Testis (tissue), 3 donors: ENCODE results near the gene PDILT. TPM values are rescaled to one million over a fixed set of nuclear protein-coding genes. Genes with fewer than 3 reads are reported as not detected.

ENCODE experiments used
- DNase-seq: peaks from one replicate; pipeline ENCODE4 v3.0.0-alpha.2; 2019
- H3K27ac ChIP-seq, 2 donors: fragments of 200-600 bp; sonication (generic); one replicate each; pipeline ENCODE4 v1.5.1; 2019
- H3K27me3 ChIP-seq: fragments of 200-600 bp; sonication (generic); one replicate; pipeline ENCODE4 v1.5.1; 2019
- H3K36me3 ChIP-seq: fragments of 200-600 bp; sonication (generic); one replicate; pipeline ENCODE4 v1.5.1; 2017; ENCODE audit warnings: low read depth; ENCODE audit errors: missing control alignments
- H3K4me1 ChIP-seq: fragments of 200-600 bp; sonication (generic); one replicate; pipeline ENCODE4 v1.5.1; 2019
- H3K4me3 ChIP-seq, 2 donors: fragments of 200-600 bp; sonication (generic); one replicate each; pipeline ENCODE4 v1.5.1; 2017 to 2019
- H3K9me3 ChIP-seq: fragments of 200-600 bp; sonication (generic); one replicate; pipeline ENCODE4 v1.5.1; 2017
- POLR2A ChIP-seq: fragments of 450-650 bp; IDR thresholded peaks from one replicate; pipeline ENCODE4 v1.6.1; 2017; ENCODE audit warnings: antibody characterized with exemption, mild to moderate bottlenecking, moderate library complexity
- WGBS, 2 donors: methylation state at CpG; one replicate each; pipeline ENCODE4 v1.1.5; 2018; 5-methylcytosine and 5-hydroxymethylcytosine counted together
- intact Hi-C: fragments of 100-400 bp; cut with DNase I; formaldehyde crosslinking; loops from one replicate; pipeline ENCODE4 v1.15.1; 2023; ENCODE audit warnings: low total_unique reads
- polyA plus RNA-seq: library from polyadenylated mRNA; stranded (reverse); fragments of 350-450 nt; fragmentation: Illumina TruSeq; extraction: RNeasy Lipid Tissue Mini Kit (QIAGEN cat#74804); gene quantifications from one replicate; pipeline ENCODE4 v1.2.3, GENCODE V29; 2014; ENCODE audit warnings: low read depth, low replicate concordance; ENCODE audit not compliant: insufficient read depth
- total RNA-seq, 2 donors: library from RNA; depleted of rRNA; stranded (reverse); fragments of >200 nt; gene quantifications; one replicate each; pipeline ENCODE4 v1.2.3, GENCODE V29; 2016
- TF ChIP-seq, protein P1 (sequence below), 3 experiments: fragments of 450-650 bp in 2 of 3; fragments of 200-600 bp in 1 of 3; sonication (generic) in 1 of 3; IDR thresholded peaks; one replicate each; pipeline ENCODE4 v1.5.1; 2016 to 2019; ENCODE audit warnings: antibody characterized with exemption in 3 of 3, mild to moderate bottlenecking in 2 of 3, moderate library complexity in 1 of 3

The PDILT gene
- total and polyA plus RNA-seq, 3 donors from 2014 or later: 5.8 to 26.8 (median 10.1) TPM

GRCh38 chr16:20415541-20415940 lies 11.0 kb upstream of the PDILT start:
- no peaks in the 10 kb centered on the region for H3K36me3 ChIP-seq
- H3K4me1 ChIP-seq: no peaks in the 10 kb centered on the region
- intact Hi-C loops: no loop called here
- TF ChIP-seq, protein P1, sequence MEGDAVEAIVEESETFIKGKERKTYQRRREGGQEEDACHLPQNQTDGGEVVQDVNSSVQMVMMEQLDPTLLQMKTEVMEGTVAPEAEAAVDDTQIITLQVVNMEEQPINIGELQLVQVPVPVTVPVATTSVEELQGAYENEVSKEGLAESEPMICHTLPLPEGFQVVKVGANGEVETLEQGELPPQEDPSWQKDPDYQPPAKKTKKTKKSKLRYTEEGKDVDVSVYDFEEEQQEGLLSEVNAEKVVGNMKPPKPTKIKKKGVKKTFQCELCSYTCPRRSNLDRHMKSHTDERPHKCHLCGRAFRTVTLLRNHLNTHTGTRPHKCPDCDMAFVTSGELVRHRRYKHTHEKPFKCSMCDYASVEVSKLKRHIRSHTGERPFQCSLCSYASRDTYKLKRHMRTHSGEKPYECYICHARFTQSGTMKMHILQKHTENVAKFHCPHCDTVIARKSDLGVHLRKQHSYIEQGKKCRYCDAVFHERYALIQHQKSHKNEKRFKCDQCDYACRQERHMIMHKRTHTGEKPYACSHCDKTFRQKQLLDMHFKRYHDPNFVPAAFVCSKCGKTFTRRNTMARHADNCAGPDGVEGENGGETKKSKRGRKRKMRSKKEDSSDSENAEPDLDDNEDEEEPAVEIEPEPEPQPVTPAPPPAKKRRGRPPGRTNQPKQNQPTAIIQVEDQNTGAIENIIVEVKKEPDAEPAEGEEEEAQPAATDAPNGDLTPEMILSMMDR (IDR thresholded peaks at IDR 0.05): no peak
- no peak for TF ChIP-seq POLR2A
- H3K27ac ChIP-seq: no peak overlapping the region
- 82 to 88% methylated on average over 1 of the region's 1 CpG for WGBS, 2 donors
- DNase-seq: no peak
- no peaks in the 10 kb centered on the region for H3K27me3 ChIP-seq
- H3K4me3 ChIP-seq: no peak overlapping the region
- H3K9me3 ChIP-seq: no peaks in the 10 kb centered on the region

DNA sequence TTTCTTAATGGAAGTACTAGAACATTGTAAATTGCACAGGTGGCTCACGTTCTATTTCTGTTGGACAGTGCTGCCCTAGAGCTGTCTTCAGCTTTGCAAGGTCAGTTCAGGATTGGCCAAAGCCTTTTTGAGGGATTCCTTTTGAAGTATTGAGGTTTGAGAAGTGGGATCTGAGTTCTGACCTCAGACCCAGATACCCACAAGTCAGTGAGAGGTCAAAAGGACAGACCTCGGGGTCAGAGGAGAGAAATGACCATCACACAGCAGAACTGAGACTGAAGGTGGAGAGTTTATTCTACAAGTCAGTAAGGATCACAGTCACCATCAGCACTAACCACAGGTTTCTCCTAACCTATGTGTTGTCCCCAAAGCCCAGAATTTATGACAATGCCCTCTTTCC lies 6.5 kb upstream of the PDILT start:
- Histone ChIP-seq H3K9me3 (no peaks in the 10 kb centered on the region), H3K4me3 (no peak overlapping the region), H3K4me1 (peaks cover 5% of the 10 kb centered on the region), H3K36me3 (no peaks in the 10 kb centered on the region), H3K27ac (no peak overlapping the region), H3K27me3 (no peaks in the 10 kb centered on the region)
- WGBS, 2 donors: 89 to 95% methylated on average over 2 of the region's 2 CpGs
- intact Hi-C loops: no loop called here
- DNase-seq: no peak
- TF ChIP-seq POLR2A: no peak

DNA sequence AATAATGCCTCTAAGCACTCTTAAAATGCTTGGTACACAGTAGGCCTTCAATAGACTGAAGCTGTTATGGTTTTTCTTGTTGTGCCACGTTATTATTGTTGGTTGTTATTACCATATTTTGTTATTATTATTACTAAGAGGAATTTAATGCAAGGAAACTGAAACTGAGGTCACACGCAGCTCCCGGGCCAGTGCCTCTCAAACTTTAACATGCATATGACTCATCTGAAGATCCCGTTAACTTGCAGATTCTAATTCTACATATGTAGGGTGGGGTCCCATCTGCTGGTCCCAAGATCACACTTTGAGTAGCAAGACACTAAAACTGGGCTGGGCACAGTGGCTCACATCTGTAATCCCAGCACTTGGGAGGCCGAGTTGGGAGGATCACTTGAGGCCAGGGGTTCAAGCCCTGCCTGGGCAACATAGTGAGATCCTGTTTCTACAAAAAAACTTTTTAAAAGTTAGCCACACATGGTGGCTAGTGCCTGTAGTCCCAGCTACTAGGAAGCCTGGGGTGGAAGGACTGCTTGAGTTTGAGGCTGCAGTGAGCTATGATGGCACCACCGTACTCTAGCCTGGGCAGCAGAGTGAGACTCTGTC lies 5.7 kb upstream of the PDILT start:
- H3K27ac ChIP-seq: peak overlapping the region in 1 of 2 donors; percentile 16
- WGBS, 2 donors: 81 to 90% methylated on average over 6 of the region's 6 CpGs
- intact Hi-C loops: no loop called here

DNA sequence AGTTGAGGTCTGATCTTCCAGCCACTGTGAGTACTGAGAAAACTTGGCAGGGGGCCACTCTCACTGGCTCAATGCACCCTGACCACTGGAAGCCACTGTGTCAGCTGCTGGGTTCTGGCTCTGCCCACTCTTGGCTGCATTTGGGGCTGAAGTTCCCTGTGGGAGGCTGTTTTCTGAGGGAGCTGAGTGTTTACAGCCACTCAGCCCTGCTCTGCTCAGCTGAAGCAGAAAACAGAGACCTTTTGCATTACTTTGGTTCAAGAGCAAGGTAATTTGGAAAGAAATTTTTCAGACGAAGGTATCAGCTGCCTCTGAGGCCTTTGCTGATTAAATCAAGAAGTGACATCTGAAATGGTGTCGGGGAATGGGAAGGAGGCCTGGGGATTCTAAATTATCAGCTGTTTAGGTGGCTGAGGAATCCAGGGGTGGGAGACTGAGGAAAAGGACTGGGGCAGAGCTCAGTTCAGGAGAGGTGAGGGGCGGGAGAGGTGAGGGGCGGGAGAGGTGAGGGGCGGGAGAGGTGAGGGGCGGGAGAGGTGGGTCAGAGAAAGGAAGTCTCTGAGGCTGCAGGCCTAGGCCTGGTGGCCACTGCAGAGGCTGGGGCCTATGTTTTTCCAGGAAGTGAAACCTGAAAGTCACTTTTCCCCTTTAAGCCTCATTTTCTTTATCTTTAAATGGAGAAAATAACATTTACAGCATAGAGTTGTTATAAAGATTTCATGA lies 5.0 kb upstream of the PDILT start, which contains the start of gene ACSM5:
Gene ACSM5 (plus strand): TSS at position 137 of the 723 bp plus-strand sequence. CDS start 1,951 bp downstream, outside the sequence.
- peak; percentile 80 for DNase-seq
- no peaks in the 10 kb centered on the region for H3K36me3 ChIP-seq
- WGBS, 2 donors: 71 to 85% methylated on average over 6 of the region's 6 CpGs

More for the DNA sequence above, 5.7 kb upstream of the PDILT start:
- Histone ChIP-seq H3K36me3 (no peaks in the 10 kb centered on the region), H3K9me3 (no peaks in the 10 kb centered on the region), H3K4me3 (no peak overlapping the region), H3K4me1 (peaks cover 5% of the 10 kb centered on the region), H3K27me3 (no peaks in the 10 kb centered on the region)
- TF ChIP-seq POLR2A: no peak
- TF ChIP-seq, protein P1 (IDR thresholded peaks at IDR 0.05): no peak
- no peak for DNase-seq

DNA sequence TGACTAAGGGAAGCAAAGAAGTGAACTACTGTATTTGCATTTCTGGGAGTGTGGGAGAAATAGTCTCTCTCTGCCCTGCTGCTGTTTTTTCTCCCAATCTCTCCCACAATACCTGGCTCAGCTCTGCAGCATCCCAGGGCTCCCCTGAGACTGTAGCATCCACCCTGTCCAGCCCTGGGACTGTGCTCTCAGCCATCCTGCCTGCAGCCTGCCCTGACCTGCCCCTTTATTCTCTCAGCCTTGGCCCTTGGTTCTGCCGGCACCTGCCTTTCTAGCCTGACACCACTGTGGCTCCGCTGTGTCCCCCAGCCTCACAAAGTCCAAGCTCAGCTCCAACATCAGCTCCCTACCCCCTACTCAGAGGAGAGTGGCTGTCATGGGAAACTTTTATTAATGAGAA lies 1.9 kb downstream of the PDILT start:
- H3K36me3 ChIP-seq: no peaks in the 10 kb centered on the region
- H3K9me3 ChIP-seq: no peaks in the 10 kb centered on the region
- 93 to 96% methylated on average over 2 of the region's 2 CpGs for WGBS, 2 donors
- no peaks in the 10 kb centered on the region for H3K4me1 ChIP-seq
- DNase-seq: no peak
- TF ChIP-seq POLR2A: no peak
- TF ChIP-seq, protein P1 (IDR thresholded peaks at IDR 0.05): no peak
- intact Hi-C loops: no loop called here
- no peak overlapping the region for H3K27ac ChIP-seq
- no peaks in the 10 kb centered on the region for H3K27me3 ChIP-seq
- no peak overlapping the region for H3K4me3 ChIP-seq

More for the DNA sequence above, 5.0 kb upstream of the PDILT start, which contains the start of gene ACSM5:
- intact Hi-C loops: no loop called here
- no peak within 1 kb of the TSS for H3K4me3 ChIP-seq
- TF ChIP-seq POLR2A: no peak
- TF ChIP-seq, protein P1 (IDR thresholded peaks at IDR 0.05): no peak
- peaks cover 5% of the 10 kb centered on the region for H3K4me1 ChIP-seq
- no peaks in the 10 kb centered on the region for H3K9me3 ChIP-seq
- H3K27ac ChIP-seq: peak within 1 kb of the TSS in 1 of 2 donors; percentile 16
- no peaks in the 10 kb centered on the region for H3K27me3 ChIP-seq
